KMS-11 (cell line): Measurements from ENCODE around the gene DNAH10.

Experiments
- H2AFZ ChIP-seq: fragments of 200-600 bp; sonication (generic); 2 replicates; pipeline ENCODE4 v1.6.1; 2016; ENCODE audit warnings: antibody characterized with exemption, mixed run types, low read depth
- H3K27ac ChIP-seq: fragments of 200-600 bp; sonication (generic); 2 replicates; pipeline ENCODE4 v1.6.1; 2016; ENCODE audit warnings: mild to moderate bottlenecking, mixed run types
- H3K27me3 ChIP-seq: fragments of 200-600 bp; sonication (generic); 2 replicates; pipeline ENCODE4 v1.6.1; 2017; ENCODE audit warnings: mild to moderate bottlenecking, low read depth, mixed run types, moderate library complexity; ENCODE audit not compliant: insufficient read depth
- H3K36me3 ChIP-seq: fragments of 200-600 bp; sonication (generic); 2 replicates; pipeline ENCODE4 v1.6.1; 2017; ENCODE audit warnings: mild to moderate bottlenecking, mixed run types; ENCODE audit not compliant: insufficient read depth
- H3K4me1 ChIP-seq: fragments of 200-600 bp; sonication (generic); 2 replicates; pipeline ENCODE4 v1.6.1; 2016; ENCODE audit warnings: mild to moderate bottlenecking, low read depth, mixed run types; ENCODE audit not compliant: poor library complexity, severe bottlenecking
- H3K4me2 ChIP-seq: fragments of 200-600 bp; sonication (generic); 2 replicates; pipeline ENCODE4 v1.7.0; 2016; ENCODE audit warnings: mild to moderate bottlenecking, mixed run types
- H3K4me3 ChIP-seq: fragments of 200-600 bp; sonication (generic); IDR thresholded peaks from 2 replicates; pipeline ENCODE4 v1.6.1; 2017; ENCODE audit warnings: low read depth, low read length, mixed read lengths; ENCODE audit not compliant: insufficient read depth
- H3K79me2 ChIP-seq: fragments of 200-600 bp; sonication (generic); 2 replicates; pipeline ENCODE4 v1.6.1; 2016; ENCODE audit warnings: low read depth, mixed run types; ENCODE audit not compliant: insufficient read depth
- H3K9ac ChIP-seq: fragments of 200-600 bp; sonication (generic); 2 replicates; pipeline ENCODE4 v1.6.1; 2016; ENCODE audit warnings: mild to moderate bottlenecking, mixed run types
- H4K20me1 ChIP-seq: fragments of 200-600 bp; sonication (generic); 2 replicates; pipeline ENCODE4 v1.6.1; 2016; ENCODE audit warnings: mild to moderate bottlenecking, mixed run types; ENCODE audit not compliant: insufficient read depth
- CTCF ChIP-seq: fragments of 200-600 bp; sonication (generic); conservative IDR thresholded peaks from 2 replicates; pipeline ENCODE4 v1.6.1; 2017; ENCODE audit warnings: low read depth, mild to moderate bottlenecking, antibody characterized with exemption, low read length, moderate library complexity, mixed read lengths

Gene DNAH10

GRCh38 chr12:123933214-123933613 is 171.1 kb downstream of the DNAH10 start:
- H3K4me1 ChIP-seq: peaks cover 23% of the 10 kb centered on the region
- H3K4me2 ChIP-seq: no peak overlapping the region
- no peak overlapping the region for H3K27ac ChIP-seq
- H4K20me1 ChIP-seq: no peaks in the 10 kb centered on the region
- no peaks in the 10 kb centered on the region for H3K79me2 ChIP-seq
- no peak for TF ChIP-seq CTCF
- H2AFZ ChIP-seq: no peak overlapping the region
- no peak overlapping the region for H3K4me3 ChIP-seq
- no peaks in the 10 kb centered on the region for H3K27me3 ChIP-seq
- no peak overlapping the region for H3K9ac ChIP-seq
- no peaks in the 10 kb centered on the region for H3K36me3 ChIP-seq

- no peaks in the 10 kb centered on the region for H3K36me3 ChIP-seq
- no peak overlapping the region for H3K4me2 ChIP-seq
- H3K27ac ChIP-seq: no peak overlapping the region
- H3K4me1 ChIP-seq: peaks cover 15% of the 10 kb centered on the region
- H3K79me2 ChIP-seq: no peaks in the 10 kb centered on the region
- no peaks in the 10 kb centered on the region for H4K20me1 ChIP-seq
- no peaks in the 10 kb centered on the region for H3K27me3 ChIP-seq
- H3K4me3 ChIP-seq: no peak overlapping the region
- TF ChIP-seq CTCF: no peak
- H3K9ac ChIP-seq: no peak overlapping the region
- H2AFZ ChIP-seq: no peak overlapping the region
Observed at GRCh38 chr12:123934016-123934620, 172.0 kb downstream of the DNAH10 start.

GRCh38 chr12:123934829-123935228 is 172.7 kb downstream of the DNAH10 start:
- Histone ChIP-seq H3K36me3 (no peaks in the 10 kb centered on the region), H3K4me3 (no peak overlapping the region), H3K79me2 (no peaks in the 10 kb centered on the region), H3K9ac (no peak overlapping the region), H3K27me3 (no peaks in the 10 kb centered on the region), H3K4me2 (no peak overlapping the region), H3K27ac (no peak overlapping the region), H3K4me1 (peaks cover 8% of the 10 kb centered on the region), H4K20me1 (no peaks in the 10 kb centered on the region), H2AFZ (no peak overlapping the region)
- TF ChIP-seq CTCF: no peak

DNA sequence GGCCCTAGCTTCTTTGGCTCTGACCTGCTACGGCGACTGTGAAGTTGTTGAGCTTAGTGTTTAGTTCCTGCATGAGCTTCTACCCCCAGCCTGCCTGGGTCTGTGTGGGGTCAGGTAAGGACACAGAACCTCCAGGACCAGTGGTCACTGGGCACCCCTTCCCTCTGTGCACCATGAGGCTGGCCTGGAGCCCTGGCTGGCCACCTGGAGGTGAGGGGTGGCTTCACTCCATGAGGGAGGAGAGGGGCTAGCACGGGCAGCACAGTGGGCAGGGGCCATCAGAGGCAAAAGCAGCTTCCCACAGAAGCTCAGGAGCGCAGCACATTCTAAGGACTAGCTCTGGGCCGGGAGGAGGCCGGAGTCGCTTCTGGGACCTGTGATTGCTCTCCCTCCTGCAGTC is 173.9 kb downstream of the DNAH10 start:
- peaks cover 7% of the 10 kb centered on the region for H3K4me1 ChIP-seq
- TF ChIP-seq CTCF: no peak
- H3K27ac ChIP-seq: no peak overlapping the region
- no peak overlapping the region for H3K4me3 ChIP-seq
- H3K79me2 ChIP-seq: no peaks in the 10 kb centered on the region
- no peak overlapping the region for H2AFZ ChIP-seq
- no peak overlapping the region for H3K4me2 ChIP-seq
- H4K20me1 ChIP-seq: no peaks in the 10 kb centered on the region
- no peaks in the 10 kb centered on the region for H3K27me3 ChIP-seq
- H3K36me3 ChIP-seq: no peaks in the 10 kb centered on the region
- no peak overlapping the region for H3K9ac ChIP-seq
